ENCODE results near the gene OGG1. TPM values are rescaled to one million over a fixed set of nuclear protein-coding genes. Genes with fewer than 3 reads are reported as not detected.
A peak's percentile ranks its signal among the peaks of the same experiment; 100 is the strongest.

OGG1 gene
- total RNA-seq, 1 experiment from 2014 or later, result 38.7 TPM

DNA sequence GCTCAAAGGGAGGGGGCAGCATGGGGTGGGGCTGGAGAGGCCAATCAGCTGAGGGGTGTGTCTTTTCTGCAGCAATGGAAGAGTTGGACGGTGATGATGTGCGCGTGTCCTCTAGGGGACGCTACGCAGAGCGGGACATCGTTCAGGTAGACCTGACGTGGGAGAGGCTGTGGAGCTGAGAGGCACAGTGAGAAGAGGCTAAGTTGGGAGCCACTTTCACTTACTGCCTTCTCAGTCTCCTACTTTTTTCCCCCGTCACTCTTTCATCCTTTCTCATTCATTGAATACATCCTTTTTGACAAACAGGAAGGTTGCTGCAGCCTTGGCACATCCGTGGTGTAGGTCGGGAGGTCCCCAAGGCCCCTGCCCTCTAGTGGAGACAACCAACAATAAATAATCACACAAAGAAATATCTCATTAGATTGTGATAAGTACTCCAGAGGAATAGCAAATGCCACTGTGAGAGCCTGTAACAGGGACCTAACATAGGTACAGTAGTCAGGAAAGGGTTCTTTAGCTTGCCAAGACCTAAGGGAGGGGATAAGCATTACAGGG is 22.6 kb upstream of the OGG1 start:
- H3F3A ChIP-seq (ENCODE audit: low read length, unreplicated experiment), result no peaks in the 10 kb centered on the region
- H3K4me2 ChIP-seq (ENCODE audit: low read length), result peak overlapping the region; percentile 8; the same call in 1 of the 2 replicates
- no peak overlapping the region; the same call in 1 of the 2 replicates for H3K4me3 ChIP-seq (ENCODE audit: low read length)
- CTCF ChIA-PET, result interaction anchor here (0.6 to 1.4 kb wide), 2 partner anchors 11 to 177 kb away, joined by 5 to 6 read pairs; no protein-coding TSS in a partner anchor
- H3K27ac ChIP-seq (ENCODE audit: low read length), result no peak overlapping the region
- H3K79me2 ChIP-seq (ENCODE audit: low read length), result peaks cover 6% of the 10 kb centered on the region
- H3K36me3 ChIP-seq (ENCODE audit: low read depth, low read length), result no peaks in the 10 kb centered on the region
- no peaks in the 10 kb centered on the region for H3K27me3 ChIP-seq (ENCODE audit: low read length)
- no TSS peak for BruUV-seq (replicated peaks)
- no peaks in the 10 kb centered on the region for H3K9me2 ChIP-seq (replicated peaks; ENCODE audit: low read length)
- ATAC-seq, result no peak
- POLR2A ChIA-PET (ENCODE audit: unreplicated experiment), result interaction anchor here (0.6 kb wide), 1 partner anchor 137 kb away, joined by 5 read pairs; no protein-coding TSS in a partner anchor
- no peaks in the 10 kb centered on the region for H3K9me3 ChIP-seq (ENCODE audit: low read length)
- H4K20me1 ChIP-seq (ENCODE audit: low read length), result no peaks in the 10 kb centered on the region
- peaks cover 12% of the 10 kb centered on the region for H3K4me1 ChIP-seq (ENCODE audit: insufficient read depth, low read length)
- H2AFZ ChIP-seq (ENCODE audit: low read length), result no peak overlapping the region
- no peak for DNase-seq
- intact Hi-C loops (cut with micrococcal nuclease), result no loop called here
- TF ChIP-seq EZH2 (IDR thresholded peaks at IDR 0.05; ENCODE audit: low read length, unreplicated experiment) (no peak), CTCF (conservative IDR thresholded peaks at IDR 0.05; ENCODE audit: low read depth, low read length) (peak; percentile 58)
- no peak overlapping the region for H3K9ac ChIP-seq (ENCODE audit: low read length)

- CTCF ChIA-PET, result interaction anchor here (1.4 kb wide), 1 partner anchor 12 kb away, joined by 5 read pairs; no protein-coding TSS in a partner anchor
- POLR2A ChIA-PET (ENCODE audit: unreplicated experiment), result no interaction called here
These were observed 22.0 kb upstream of the OGG1 start for GRCh38 chr3:9727743-9728142.

More at GRCh38 chr3:9727743-9728142, 22.0 kb upstream of the OGG1 start:
- no TSS peak for BruUV-seq (replicated peaks)
- peak; percentile 54 for DNase-seq
- Histone ChIP-seq H3F3A (ENCODE audit: low read length, unreplicated experiment) (no peaks in the 10 kb centered on the region), H3K27me3 (ENCODE audit: low read length) (no peaks in the 10 kb centered on the region), H3K79me2 (ENCODE audit: low read length) (peaks cover 13% of the 10 kb centered on the region), H3K9ac (ENCODE audit: low read length) (no peak overlapping the region), H4K20me1 (ENCODE audit: low read length) (peaks cover 4% of the 10 kb centered on the region; the same call in 1 of the 2 replicates), H3K9me2 (replicated peaks; ENCODE audit: low read length) (no peaks in the 10 kb centered on the region), H3K9me3 (ENCODE audit: low read length) (no peaks in the 10 kb centered on the region), H3K36me3 (ENCODE audit: low read depth, low read length) (no peaks in the 10 kb centered on the region), H3K4me3 (ENCODE audit: low read length) (no peak overlapping the region), H2AFZ (ENCODE audit: low read length) (no peak overlapping the region), H3K4me1 (ENCODE audit: insufficient read depth, low read length) (peaks cover 15% of the 10 kb centered on the region), H3K27ac (ENCODE audit: low read length) (no peak overlapping the region), H3K4me2 (ENCODE audit: low read length) (no peak overlapping the region)
- intact Hi-C loops (cut with micrococcal nuclease), result no loop called here
- TF ChIP-seq EZH2phosphoT487 (IDR thresholded peaks at IDR 0.05; ENCODE audit: borderline replicate concordance, low read length), result no peak
- no peak for TF ChIP-seq EZH2 (IDR thresholded peaks at IDR 0.05; ENCODE audit: low read length, unreplicated experiment)
- TF ChIP-seq CTCF (conservative IDR thresholded peaks at IDR 0.05; ENCODE audit: low read depth, low read length), result no peak
- ATAC-seq, result no peak

Measured in PC-3 (cell line).